OCI-LY7 (cell line): Measurements from ENCODE around the gene ARHGAP45.
"Not testable (repeated sequence)": the region's sequence is repeated elsewhere in the genome, so short reads cannot be mapped to it uniquely, and the experiment has no call there.

Experiments
- CTCF ChIP-seq: fragments of 200-600 bp; sonication (generic); conservative IDR thresholded peaks from 2 replicates; pipeline ENCODE4 v1.5.1; 2014; ENCODE audit warnings: mild to moderate bottlenecking, antibody characterized with exemption, low read length, moderate library complexity, mixed read lengths
- EZH2phosphoT487 ChIP-seq: fragments of 200-600 bp; sonication (generic); IDR thresholded peaks from 2 replicates; pipeline ENCODE4 v1.6.1; 2018; ENCODE audit warnings: low read depth, borderline replicate concordance, mild to moderate bottlenecking, mixed run types, antibody characterized with exemption, low read length, moderate library complexity, mixed read lengths

- TF ChIP-seq CTCF, EZH2phosphoT487: not testable (repeated sequence)
These were observed 47.8 kb downstream of the ARHGAP45 start for GRCh38 chr19:1114728-1115127.
